Thyroid gland (tissue), 4 donors: ENCODE results near the gene AQR.

ENCODE experiments used
- CTCF ChIP-seq, 6 experiments: fragments of 200-600 bp in 3 of 6; fragments of 450-650 bp in 3 of 6; sonication (generic) in 3 of 6; IDR thresholded peaks; one replicate each; pipeline ENCODE4 v1.5.1; 2016 to 2019; ENCODE audit warnings: antibody characterized with exemption in 6 of 6, mild to moderate bottlenecking in 2 of 6, inconsistent platforms in 1 of 6, moderate library complexity in 1 of 6
- POLR2A ChIP-seq, 2 donors: fragments of 450-650 bp; IDR thresholded peaks; one replicate each; pipeline ENCODE4 v1.6.1; 2017; ENCODE audit warnings: antibody characterized with exemption in 2 of 2, mild to moderate bottlenecking in 2 of 2, moderate library complexity in 1 of 2

- TF ChIP-seq CTCF (IDR thresholded peaks at IDR 0.05): no peak
- TF ChIP-seq POLR2A (IDR thresholded peaks at IDR 0.05): no peak
Observed at GRCh38 chr15:34804776-34805175, 164.8 kb downstream of the AQR start.
